ENCODE data around the gene NPEPL1. TPM values are rescaled to one million over a fixed set of nuclear protein-coding genes. Genes with fewer than 3 reads are reported as not detected.

Gene NPEPL1
- total and polyA plus RNA-seq, 2 of the 8 experiments (the other 6 are each of a cell fraction or from before 2014, with no cell fraction given) = 12.4 to 26.8 TPM

DNA sequence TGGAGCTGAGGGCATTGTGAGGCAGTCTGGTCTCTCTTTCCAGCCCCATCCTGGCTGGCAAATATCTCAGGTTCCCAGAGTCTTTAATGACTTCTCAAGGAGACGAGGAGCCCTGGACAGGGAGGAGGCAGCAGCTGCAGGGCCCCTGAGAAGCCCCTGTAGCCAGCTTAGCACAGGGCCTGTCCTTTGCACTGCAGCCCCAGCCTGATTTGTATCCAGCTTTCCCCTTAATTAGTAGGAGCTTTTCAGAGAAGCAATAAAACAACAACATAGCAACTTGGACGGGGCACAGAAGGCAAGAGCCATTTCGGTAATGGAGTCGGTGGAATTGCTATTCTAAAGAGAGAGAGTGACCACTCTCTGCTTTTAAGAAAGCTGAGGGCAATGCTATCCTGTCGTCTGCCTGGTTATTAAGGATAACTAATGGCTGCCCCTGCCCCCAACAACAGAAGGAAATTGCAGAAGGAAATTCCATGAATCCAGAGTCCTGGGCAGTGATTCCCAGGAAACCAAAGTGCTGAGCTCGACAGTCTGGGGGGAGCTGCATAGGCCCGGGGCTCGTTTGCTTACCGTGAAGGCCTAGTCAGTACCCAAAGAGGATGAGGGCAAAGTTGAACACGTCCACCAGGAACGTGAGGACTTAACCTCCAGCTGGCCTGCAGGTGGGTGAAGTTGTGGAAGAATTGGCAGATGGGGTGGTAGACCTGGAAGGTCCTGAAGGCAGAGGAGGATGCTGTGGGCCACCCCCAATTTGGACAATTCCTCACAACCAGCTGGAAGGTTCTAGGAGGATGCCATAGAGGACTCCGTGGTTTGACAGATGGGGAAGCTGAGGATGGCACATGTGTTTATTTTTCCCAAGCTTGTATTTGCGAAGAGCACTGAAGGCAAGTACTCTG, 50.3 kb downstream of the NPEPL1 start:
- Histone ChIP-seq H3K23me2 (ENCODE audit: low read depth, low read length) (peaks cover 8% of the 10 kb centered on the region; the same call in 1 of the 2 replicates), H2AFZ (ENCODE audit: low read length) (no peak overlapping the region), H3K4me2 (ENCODE audit: insufficient read depth in 1 of 2, low read depth in 2 of 2, low read length in 2 of 2) (no peak overlapping the region), H3K56ac (replicated peaks; ENCODE audit: insufficient read length, low read depth, low read length) (no peak overlapping the region), H3K14ac (ENCODE audit: insufficient read length) (no peak overlapping the region), H4K8ac (ENCODE audit: extremely low read depth, insufficient read depth, low read length) (no peak overlapping the region; the same call in 1 of the 2 replicates), H3K23ac (ENCODE audit: insufficient read length) (no peak overlapping the region), H3K9ac (replicated peaks in 1 of 4; ENCODE audit: extremely low read depth in 1 of 4, low read depth in 3 of 4, low read length in 3 of 4) (no peak overlapping the region), H4K91ac (replicated peaks; ENCODE audit: insufficient read length, low read length) (no peak overlapping the region), H2BK120ac (replicated peaks; ENCODE audit: low read depth, low read length) (no peak overlapping the region), H2BK12ac (ENCODE audit: low read depth, low read length) (no peak overlapping the region), H3K36me3 (ENCODE audit: control insufficient read depth in 2 of 4, insufficient read depth in 4 of 4, low read length in 3 of 4) (no peaks in the 10 kb centered on the region), H2BK5ac (ENCODE audit: low read depth, low read length) (no peak overlapping the region), H3K27ac (ENCODE audit: low read depth, low read length) (no peak overlapping the region), H4K5ac (ENCODE audit: insufficient read length, low read depth, low read length) (no peak overlapping the region), H4K20me1 (replicated peaks in 1 of 2; ENCODE audit: control insufficient read depth in 1 of 2, insufficient read depth in 2 of 2, low read length in 2 of 2) (peaks cover 0 to 2% of the 10 kb centered on the region in 2 experiments), H3K18ac (ENCODE audit: extremely low read depth, low read length) (no peak overlapping the region), H2BK20ac (ENCODE audit: low read length) (no peak overlapping the region), H3K79me2 (ENCODE audit: control insufficient read depth in 1 of 2, insufficient read depth in 2 of 2, low read length in 2 of 2) (no peaks in the 10 kb centered on the region), H3K4ac (replicated peaks; ENCODE audit: insufficient read length, low read depth, low read length) (no peak overlapping the region), H3K79me1 (ENCODE audit: low read depth, low read length) (no peaks in the 10 kb centered on the region), H3K4me1 (replicated peaks in 1 of 4; ENCODE audit: control insufficient read depth in 3 of 4, insufficient read depth in 4 of 4, low read length in 3 of 4) (no peaks in the 10 kb centered on the region; a peak in 2 of 7 replicates), H3K4me3 (ENCODE audit: extremely low read depth in 1 of 4, insufficient read depth in 2 of 4, low read depth in 3 of 4, low read length in 4 of 4) (no peak overlapping the region), H2BK15ac (ENCODE audit: low read length) (no peak overlapping the region), H3K9me3 (ENCODE audit: insufficient read depth in 2 of 2, low read depth in 1 of 2, low read length in 1 of 2) (no peaks in the 10 kb centered on the region), H3K27me3 (replicated peaks in 1 of 4; ENCODE audit: control insufficient read depth in 3 of 4, extremely low read depth in 1 of 4, insufficient read depth in 3 of 4, low read length in 3 of 4) (0 out of 7 replicates have a peak, but pooled peaks cover 0 to 3% (median 0%) of the 10 kb centered on the region in 4 experiments), H2AK5ac (ENCODE audit: low read depth, low read length) (no peak overlapping the region)
- TF ChIP-seq EP300 (IDR thresholded peaks at IDR 0.05; ENCODE audit: borderline replicate concordance in 1 of 2, low read depth in 2 of 2, low read length in 2 of 2) (no peak), MAFK (IDR thresholded peaks at IDR 0.05; ENCODE audit: low read depth, low read length) (peak; percentile 35; the same call in 1 of the 2 replicates), HDAC2 (IDR thresholded peaks at IDR 0.05; ENCODE audit: borderline replicate concordance in 1 of 2, low read depth in 2 of 2, low read length in 2 of 2) (no peak), JUN (IDR thresholded peaks at IDR 0.05; ENCODE audit: low read depth, low read length) (no peak), TAF7 (optimal IDR thresholded peaks at IDR 0.05; ENCODE audit: borderline replicate concordance, low read depth, low read length) (no peak), BRCA1 (IDR thresholded peaks at IDR 0.05; ENCODE audit: low read depth, low read length) (no peak)
- CTCF ChIA-PET (ENCODE audit: partially characterized antibody) = interaction anchor here (0.5 to 1.1 kb wide), 3 partner anchors 12 to 338 kb away, joined by 3 read pairs; no protein-coding TSS in a partner anchor
- POLR2A ChIA-PET (ENCODE audit: partially characterized antibody) = interaction anchor here (0.8 kb wide), 2 partner anchors 18 to 30 kb away, joined by 3 read pairs; no protein-coding TSS in a partner anchor
- WGBS, 2 experiments (ENCODE audit: extremely low coverage in 1 of 2, insufficient coverage in 1 of 2, insufficient read length in 1 of 2, insufficient replicate concordance in 2 of 2, low coverage in 1 of 2, low lambda C conversion rate in 2 of 2, missing lambda C conversion rate in 1 of 2) = 87% methylated on average over 13 of the region's 13 CpGs; no CpG with 5 or more reads in 1 of the 2 experiments
- FAIRE-seq = no peak
- no peak for DNase-seq (ENCODE audit: low read depth in 1 of 2, low spot score in 2 of 2)

All from H1 (cell line).